Stimulated activated CD8-positive, alpha-beta memory T cell treated with anti-CD3 and anti-CD28 coated beads, Interleukin-12 subunit alpha, Interleukin-12 subunit beta, amount 100 ng/mL, for 24 hours (primary cell): ENCODE data around the gene URGCP.

Experiments
- DNase-seq: peaks from one replicate; pipeline ENCODE4 v3.0.0-alpha.2; 2020; ENCODE audit errors: extremely low read depth

The URGCP gene

GRCh38 chr7:43876241-43876640 lies 30.2 kb downstream of the URGCP start:
- DNase-seq = no peak

DNA sequence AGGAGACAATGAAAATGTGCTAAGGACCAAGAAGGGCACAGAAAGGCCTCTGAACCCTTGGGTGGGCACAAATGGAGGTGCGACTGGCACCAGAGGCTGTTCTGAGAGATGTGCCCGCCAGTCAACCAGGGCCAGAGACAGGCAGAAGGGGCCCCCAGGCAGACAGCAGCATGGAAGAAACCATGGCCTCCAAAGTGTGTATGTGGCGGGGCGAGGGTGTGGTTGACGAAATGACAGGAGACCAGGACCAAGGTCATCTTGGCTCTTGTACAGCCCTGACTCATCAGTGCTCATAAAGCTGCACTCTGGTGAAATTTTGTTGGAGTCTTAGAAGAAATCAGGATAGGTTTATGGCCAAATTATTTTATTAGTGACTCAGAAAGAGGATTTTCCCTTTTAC lies 33.1 kb downstream of the URGCP start:
- no peak for DNase-seq

GRCh38 chr7:43872406-43873110 lies 33.8 kb downstream of the URGCP start:
- no peak for DNase-seq

DNA sequence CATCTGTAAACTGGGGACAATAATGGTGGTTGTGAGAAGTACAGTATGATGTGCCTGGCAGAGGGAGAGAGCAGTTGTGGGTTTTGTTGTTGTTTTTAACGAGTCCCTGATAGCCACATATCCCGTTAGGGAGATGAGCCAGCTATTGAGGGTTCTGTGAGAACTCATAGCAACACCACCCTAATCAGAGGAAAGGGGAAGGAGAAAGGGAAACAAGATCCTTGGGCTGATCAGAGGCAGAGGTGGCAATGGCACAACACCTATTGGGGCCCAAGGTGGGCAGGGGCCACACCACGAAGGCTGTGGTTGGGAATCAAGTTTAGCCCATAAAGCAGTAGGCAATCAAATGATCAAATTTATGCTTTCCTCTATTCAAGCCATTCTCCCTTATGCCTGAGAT lies 35.3 kb downstream of the URGCP start:
- DNase-seq = no peak

DNA sequence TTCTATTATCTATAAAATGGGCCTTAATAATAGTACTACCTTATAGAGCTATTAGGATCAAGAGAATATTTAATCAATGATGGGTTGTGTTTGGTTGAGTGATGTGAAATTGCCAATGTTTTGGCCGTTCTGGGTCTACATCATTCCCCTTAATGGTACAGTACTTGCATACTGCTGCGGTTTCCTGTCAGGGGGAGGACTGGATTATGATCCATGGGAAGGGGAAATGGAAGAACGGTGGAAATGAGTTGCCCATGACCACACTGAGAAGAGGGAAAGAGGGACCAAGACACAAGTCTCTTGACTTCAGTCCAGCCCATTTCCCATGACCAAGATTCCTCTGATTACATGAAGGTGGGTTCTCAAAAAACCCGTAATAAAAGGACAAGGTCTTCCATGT lies 36.1 kb downstream of the URGCP start:
- no peak for DNase-seq

DNA sequence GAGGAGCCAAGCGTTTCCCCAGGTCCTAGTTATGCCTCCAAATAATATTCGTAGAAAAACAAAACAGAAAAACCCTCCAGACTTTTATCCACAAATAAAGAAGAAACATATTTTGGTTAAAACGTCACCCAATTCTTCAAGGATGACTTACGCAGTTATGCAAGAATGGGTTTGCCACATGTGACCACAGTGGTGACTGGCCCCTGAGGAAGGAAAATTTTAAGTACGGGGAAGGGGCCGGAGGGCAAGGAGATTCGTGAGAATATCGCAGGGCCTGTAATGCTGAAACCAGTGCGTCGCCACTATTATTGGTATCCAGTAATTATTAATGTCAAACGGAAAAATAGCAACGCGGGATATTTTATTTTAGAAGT lies 36.5 kb downstream of the URGCP start:
- DNase-seq = no peak

DNA sequence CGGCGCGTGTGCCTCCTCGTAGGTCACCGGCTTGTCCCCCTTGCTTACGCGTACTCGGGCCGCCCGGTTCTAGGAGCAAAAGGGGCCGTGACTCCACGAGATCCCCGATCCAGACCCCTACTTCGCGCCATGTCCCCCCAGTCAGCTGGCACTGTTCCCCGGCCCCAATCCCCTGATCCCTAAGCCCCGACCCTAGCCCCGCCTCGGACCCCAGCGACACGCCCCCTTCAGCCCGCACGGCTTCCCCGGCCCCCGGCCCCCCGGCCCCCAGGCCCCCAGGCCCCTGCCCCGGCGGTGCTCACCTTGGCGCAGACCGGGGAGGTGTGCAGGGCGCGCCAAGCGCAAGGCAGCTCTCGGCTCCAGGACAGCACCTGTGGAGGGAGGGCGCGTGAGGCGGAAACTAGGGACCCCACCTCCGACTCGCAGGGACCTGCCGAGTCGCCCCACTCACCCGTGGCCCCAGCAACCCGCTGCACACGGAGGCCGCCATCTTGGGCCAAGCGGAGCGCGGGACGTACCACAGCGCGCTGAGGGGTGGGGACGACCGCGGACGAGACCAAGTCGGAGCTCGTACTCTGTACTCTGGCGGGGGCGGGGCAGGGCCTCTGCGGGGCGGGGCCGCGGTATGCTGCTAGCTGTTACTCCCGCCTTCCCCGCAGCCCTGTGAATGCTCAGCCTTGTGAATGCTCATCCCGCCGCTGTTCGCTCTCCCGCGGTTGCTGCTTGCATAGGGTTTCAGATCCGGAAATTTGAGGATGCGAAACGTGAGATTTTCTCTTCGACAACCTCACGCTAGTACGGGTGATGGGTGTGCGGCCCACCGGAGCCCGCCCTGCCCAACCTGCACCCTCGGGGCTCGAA lies 37.2 kb downstream of the URGCP start, which contains the start of gene MRPS24:
Gene MRPS24 (minus strand): TSS at position 512 of the 861 bp plus-strand sequence. CDS start 22 bp downstream, at position 490.
- DNase-seq = peak; percentile 77

DNA sequence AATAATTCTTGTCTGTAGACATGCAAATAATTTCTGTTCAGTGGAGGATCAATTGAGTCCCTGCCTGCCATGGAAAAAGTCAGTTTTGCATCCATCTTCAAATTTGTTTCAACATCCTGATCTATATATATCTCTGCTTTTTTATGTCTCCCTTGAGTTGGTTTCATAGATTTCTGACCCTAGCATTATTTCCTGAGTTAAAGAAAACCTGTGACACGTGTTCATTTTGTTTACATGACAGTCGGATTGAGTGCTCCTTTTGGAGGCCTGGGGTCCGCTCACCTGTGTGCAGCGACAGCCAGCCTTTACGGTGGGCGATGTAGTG lies 37.8 kb downstream of the URGCP start:
- DNase-seq = no peak

- DNase-seq = no peak
These were observed 38.2 kb downstream of the URGCP start for GRCh38 chr7:43868181-43868580.

DNA sequence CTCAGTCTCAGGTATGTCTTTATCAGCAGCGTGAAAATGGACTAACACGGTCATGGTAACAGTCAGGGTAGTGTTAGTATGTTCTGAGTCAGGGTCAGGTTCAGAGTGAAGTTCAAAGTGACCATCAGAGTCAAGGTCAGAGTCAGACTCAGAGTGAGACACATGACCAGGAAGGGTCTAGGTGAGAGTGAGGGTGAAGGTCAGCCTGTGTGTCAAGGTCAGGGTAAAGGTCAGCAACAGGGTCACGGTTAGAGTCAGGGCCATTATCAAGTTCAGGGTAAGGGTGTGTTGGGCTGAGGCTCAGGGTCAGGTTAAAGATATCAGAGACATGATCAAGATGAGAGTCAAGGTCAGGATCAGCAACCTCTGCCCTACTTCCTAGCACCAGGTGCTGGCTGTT lies 41.1 kb downstream of the URGCP start:
- no peak for DNase-seq

DNA sequence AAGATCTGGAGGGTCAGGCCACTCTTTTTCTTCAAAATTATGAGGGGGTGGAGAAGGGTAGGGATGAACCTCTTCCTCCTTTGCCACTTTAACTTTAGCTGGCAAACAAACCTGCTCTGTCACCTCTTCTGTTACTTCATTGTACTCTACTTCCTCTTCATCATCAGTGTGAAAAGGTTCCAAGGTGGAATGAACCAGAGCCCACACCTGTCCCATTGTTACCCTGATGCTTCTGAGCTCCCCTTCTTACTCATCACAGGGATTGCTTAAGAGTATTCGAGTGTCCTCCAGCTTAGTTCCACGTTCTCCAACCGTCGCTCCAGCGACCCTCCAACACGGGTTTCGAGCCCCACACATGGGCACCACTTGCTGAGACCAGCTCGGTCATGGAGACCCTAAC lies 42.3 kb downstream of the URGCP start:
- no peak for DNase-seq

DNA sequence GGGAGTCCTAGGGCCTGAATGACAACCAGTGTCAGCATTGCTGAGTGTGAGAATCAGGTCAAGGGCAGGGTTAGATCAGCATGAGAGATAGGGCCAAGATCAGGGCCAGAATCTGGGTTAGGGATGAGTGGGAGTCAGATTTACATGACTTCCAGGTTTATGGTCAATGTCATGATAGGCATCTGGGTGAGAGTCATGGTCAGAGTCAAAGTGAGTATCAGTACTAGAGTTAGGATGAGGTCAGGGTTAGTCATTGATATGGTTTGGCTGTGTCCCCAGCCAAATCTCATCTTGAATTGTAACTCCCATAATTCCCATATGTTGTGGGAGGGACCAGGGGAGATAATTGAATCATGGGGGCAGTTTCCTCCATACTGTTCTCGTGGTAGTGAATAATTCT lies 49.4 kb downstream of the URGCP start:
- no peak for DNase-seq

DNA sequence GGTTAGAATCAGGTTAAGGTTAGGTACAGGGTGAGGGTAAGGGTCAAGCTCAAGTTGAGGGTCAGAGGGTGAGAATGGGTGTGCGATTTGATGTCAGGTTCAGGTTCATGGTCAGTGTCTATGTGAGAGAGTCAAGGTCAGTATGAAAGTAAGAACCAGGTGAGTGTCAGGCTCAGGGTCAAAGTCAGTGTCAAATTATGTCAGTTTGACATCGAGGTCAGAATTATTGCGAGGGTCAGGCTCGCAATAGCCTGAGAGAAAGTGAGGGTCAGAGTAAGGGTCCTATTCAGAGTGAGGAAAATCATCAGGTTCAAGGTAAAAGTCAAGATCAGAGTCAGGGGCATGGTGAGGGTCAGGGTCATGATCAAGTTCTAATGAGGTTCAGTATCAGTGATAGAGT lies 50.1 kb downstream of the URGCP start:
- DNase-seq = no peak

- no peak for DNase-seq
These were observed 51.2 kb downstream of the URGCP start for GRCh38 chr7:43855176-43855575.

- no peak for DNase-seq
These were observed 54.6 kb downstream of the URGCP start for GRCh38 chr7:43851805-43852204.

- DNase-seq = no peak
These were observed 55.9 kb downstream of the URGCP start for GRCh38 chr7:43850348-43851116.

GRCh38 chr7:43849047-43849446 lies 57.3 kb downstream of the URGCP start:
- no peak for DNase-seq

- no peak for DNase-seq
These were observed 58.9 kb downstream of the URGCP start for GRCh38 chr7:43847496-43847895.

DNA sequence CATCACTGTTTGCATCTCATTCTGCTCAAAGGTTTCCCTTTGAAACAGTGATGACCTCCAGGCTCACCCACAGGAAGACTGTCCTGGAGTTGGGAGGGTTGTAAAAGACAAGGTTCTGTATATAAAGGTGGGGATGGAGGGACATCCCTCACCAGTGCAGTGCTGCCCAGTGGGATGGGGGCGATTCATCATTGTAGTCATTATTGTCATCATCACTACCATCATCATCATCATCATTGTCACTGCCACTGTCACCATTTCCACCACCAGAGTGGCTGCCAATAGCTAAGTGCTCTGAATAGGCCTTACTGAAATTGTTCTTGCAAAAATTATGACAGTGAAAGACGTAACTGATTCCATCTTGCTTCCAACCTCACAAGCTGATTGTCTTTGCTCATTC lies 61.7 kb downstream of the URGCP start:
- no peak for DNase-seq

GRCh38 chr7:43844257-43844656 lies 62.1 kb downstream of the URGCP start:
- DNase-seq = no peak

DNA sequence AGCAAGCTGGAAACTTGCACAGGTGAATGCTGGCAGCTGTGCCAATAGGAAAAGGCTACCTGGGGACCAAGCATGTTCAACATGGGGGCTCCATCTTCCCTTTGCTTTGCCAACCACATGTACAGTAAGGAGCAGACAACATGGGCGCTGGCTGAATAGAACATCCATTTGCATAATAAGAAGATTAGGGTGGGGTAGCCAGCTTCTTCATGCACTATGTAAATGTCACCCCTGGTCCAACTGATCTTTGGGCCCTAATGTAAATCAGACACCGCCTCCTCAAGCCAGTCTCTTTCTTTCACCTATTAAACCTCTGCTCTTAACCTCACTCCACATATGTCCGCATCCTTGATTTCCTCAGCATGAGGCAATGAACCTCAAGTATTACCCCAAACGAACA lies 63.1 kb downstream of the URGCP start:
- DNase-seq = no peak

GRCh38 chr7:43838201-43838658 lies 68.2 kb downstream of the URGCP start:
- DNase-seq = no peak
